ENCODE data around the gene PRKD1.

The PRKD1 gene

GRCh38 chr14:29749829-29750228 lies 177.8 kb downstream of the PRKD1 start:
- no peak overlapping the region for H3K27ac ChIP-seq
- no peak for TF ChIP-seq CTCF (IDR thresholded peaks at IDR 0.05)
- no peak overlapping the region for H3K4me3 ChIP-seq (ENCODE audit: low read depth in 1 of 2, low read length in 1 of 2)
- H3K4me1 ChIP-seq (ENCODE audit: control insufficient read depth in 1 of 2, insufficient read depth in 1 of 2, low read depth in 1 of 2, low read length in 1 of 2), result no peaks in the 10 kb centered on the region
- H3K36me3 ChIP-seq, result no peaks in the 10 kb centered on the region
- no peaks in the 10 kb centered on the region for H3K9me3 ChIP-seq
- H3K27me3 ChIP-seq, result no peaks in the 10 kb centered on the region

- no peaks in the 10 kb centered on the region for H3K9me3 ChIP-seq
- H3K4me1 ChIP-seq (ENCODE audit: control insufficient read depth in 1 of 2, insufficient read depth in 1 of 2, low read depth in 1 of 2, low read length in 1 of 2), result no peaks in the 10 kb centered on the region
- no peak overlapping the region for H3K27ac ChIP-seq
- H3K36me3 ChIP-seq, result no peaks in the 10 kb centered on the region
- no peaks in the 10 kb centered on the region for H3K27me3 ChIP-seq
- TF ChIP-seq CTCF (IDR thresholded peaks at IDR 0.05), result no peak
- no peak overlapping the region for H3K4me3 ChIP-seq (ENCODE audit: low read depth in 1 of 2, low read length in 1 of 2)
These were observed 178.3 kb downstream of the PRKD1 start for GRCh38 chr14:29749327-29749726.

GRCh38 chr14:29745863-29746262 lies 181.8 kb downstream of the PRKD1 start:
- Histone ChIP-seq H3K4me3 (ENCODE audit: low read depth in 1 of 2, low read length in 1 of 2) (no peak overlapping the region), H3K9me3 (no peaks in the 10 kb centered on the region), H3K36me3 (no peaks in the 10 kb centered on the region), H3K27me3 (no peaks in the 10 kb centered on the region), H3K27ac (no peak overlapping the region), H3K4me1 (ENCODE audit: control insufficient read depth in 1 of 2, insufficient read depth in 1 of 2, low read depth in 1 of 2, low read length in 1 of 2) (no peaks in the 10 kb centered on the region)
- TF ChIP-seq CTCF (IDR thresholded peaks at IDR 0.05), result no peak

- Histone ChIP-seq H3K27ac (no peak overlapping the region), H3K27me3 (no peaks in the 10 kb centered on the region), H3K4me1 (ENCODE audit: control insufficient read depth in 1 of 2, insufficient read depth in 1 of 2, low read depth in 1 of 2, low read length in 1 of 2) (no peaks in the 10 kb centered on the region), H3K36me3 (no peaks in the 10 kb centered on the region), H3K4me3 (ENCODE audit: low read depth in 1 of 2, low read length in 1 of 2) (no peak overlapping the region), H3K9me3 (no peaks in the 10 kb centered on the region)
- TF ChIP-seq CTCF (IDR thresholded peaks at IDR 0.05), result no peak
These were observed 184.1 kb downstream of the PRKD1 start for GRCh38 chr14:29743531-29743930.

- no peak overlapping the region for H3K4me3 ChIP-seq (ENCODE audit: low read depth in 1 of 2, low read length in 1 of 2)
- H3K27me3 ChIP-seq, result no peaks in the 10 kb centered on the region
- no peaks in the 10 kb centered on the region for H3K36me3 ChIP-seq
- TF ChIP-seq CTCF (IDR thresholded peaks at IDR 0.05), result no peak
- H3K4me1 ChIP-seq (ENCODE audit: control insufficient read depth in 1 of 2, insufficient read depth in 1 of 2, low read depth in 1 of 2, low read length in 1 of 2), result no peaks in the 10 kb centered on the region
- H3K27ac ChIP-seq, result no peak overlapping the region
- no peaks in the 10 kb centered on the region for H3K9me3 ChIP-seq
These were observed 185.7 kb downstream of the PRKD1 start for GRCh38 chr14:29741909-29742401.

- H3K9me3 ChIP-seq, result no peaks in the 10 kb centered on the region
- no peak overlapping the region for H3K4me3 ChIP-seq (ENCODE audit: low read depth in 1 of 2, low read length in 1 of 2)
- H3K27ac ChIP-seq, result no peak overlapping the region
- H3K4me1 ChIP-seq (ENCODE audit: control insufficient read depth in 1 of 2, insufficient read depth in 1 of 2, low read depth in 1 of 2, low read length in 1 of 2), result no peaks in the 10 kb centered on the region
- no peaks in the 10 kb centered on the region for H3K36me3 ChIP-seq
- TF ChIP-seq CTCF (IDR thresholded peaks at IDR 0.05), result no peak
- H3K27me3 ChIP-seq, result no peaks in the 10 kb centered on the region
These were observed 187.2 kb downstream of the PRKD1 start for GRCh38 chr14:29740491-29740890.
